ENCODE measurements around the gene PALLD.

Gene PALLD

GRCh38 chr4:168501407-168501806 is 4.6 kb downstream of the PALLD start:
- no peaks in the 10 kb centered on the region for H3K9me3 ChIP-seq (ENCODE audit: control insufficient read depth, insufficient read depth, low read depth, low read length)
- ChIA-PET CTCF (no interaction called here), POLR2A (no interaction called here)
- H3K27ac ChIP-seq (ENCODE audit: extremely low read depth, low read depth, low read length): no peak overlapping the region
- no peak for TF ChIP-seq ZNF530 (tag by site-specific recombination; IDR thresholded peaks at IDR 0.05; ENCODE audit: low read depth)
- TF ChIP-seq MEIS1 (CRISPR knock-in tag; IDR thresholded peaks at IDR 0.05; ENCODE audit: borderline replicate concordance): no peak
- TF ChIP-seq TCF7L2 (IDR thresholded peaks at IDR 0.05; ENCODE audit: borderline replicate concordance, low read depth, low read length): no peak
- TF ChIP-seq ZNF211 (tag by site-specific recombination; IDR thresholded peaks at IDR 0.05; ENCODE audit: low read depth): no peak
- TF ChIP-seq ZNF654 (tag by site-specific recombination; IDR thresholded peaks at IDR 0.05; ENCODE audit: low read depth): no peak
- no peaks in the 10 kb centered on the region for H3K36me3 ChIP-seq (ENCODE audit: control insufficient read depth in 2 of 2, insufficient read depth in 1 of 2, low read length in 2 of 2)
- H3K4me1 ChIP-seq (ENCODE audit: control insufficient read depth, insufficient read depth, low read length): peaks cover 3% of the 10 kb centered on the region; the same call in 1 of the 2 replicates
- H3K4me3 ChIP-seq (ENCODE audit: low read depth, low read length): no peak overlapping the region

GRCh38 chr4:168502861-168503260 is 6.0 kb downstream of the PALLD start:
- ChIA-PET POLR2A (no interaction called here), CTCF (no interaction called here)
- Histone ChIP-seq H3K27ac (ENCODE audit: extremely low read depth, low read depth, low read length) (no peak overlapping the region), H3K4me1 (ENCODE audit: control insufficient read depth, insufficient read depth, low read length) (peaks cover 3% of the 10 kb centered on the region; the same call in 1 of the 2 replicates), H3K4me3 (ENCODE audit: low read depth, low read length) (no peak overlapping the region), H3K36me3 (ENCODE audit: control insufficient read depth in 2 of 2, insufficient read depth in 1 of 2, low read length in 2 of 2) (no peaks in the 10 kb centered on the region), H3K9me3 (ENCODE audit: control insufficient read depth, insufficient read depth, low read depth, low read length) (no peaks in the 10 kb centered on the region)
- TF ChIP-seq SCRT1 (tag by site-specific recombination; IDR thresholded peaks at IDR 0.05; ENCODE audit: borderline replicate concordance): no peak
- no peak for TF ChIP-seq ZNF426 (tag by site-specific recombination; IDR thresholded peaks at IDR 0.05)
- no peak for TF ChIP-seq ZNF223 (tag by site-specific recombination; IDR thresholded peaks at IDR 0.05)
- no peak for TF ChIP-seq ZNF433 (tag by site-specific recombination; IDR thresholded peaks at IDR 0.05; ENCODE audit: low read depth)
- TF ChIP-seq PATZ1 (tag by site-specific recombination; IDR thresholded peaks at IDR 0.05): no peak
- TF ChIP-seq ZNF174 (tag by site-specific recombination; IDR thresholded peaks at IDR 0.05): no peak
- TF ChIP-seq ZNF239 (tag by site-specific recombination; IDR thresholded peaks at IDR 0.05): no peak
- no peak for TF ChIP-seq ZNF366 (tag by site-specific recombination; conservative IDR thresholded peaks at IDR 0.05)
- no peak for TF ChIP-seq ZNF266 (tag by site-specific recombination; IDR thresholded peaks at IDR 0.05; ENCODE audit: low read depth)
- no peak for TF ChIP-seq ZNF2 (tag by site-specific recombination; IDR thresholded peaks at IDR 0.05)
- no peak for TF ChIP-seq ZNF16 (tag by site-specific recombination; IDR thresholded peaks at IDR 0.05; ENCODE audit: low read depth)
- TF ChIP-seq ZNF843 (tag by site-specific recombination; IDR thresholded peaks at IDR 0.05): no peak

GRCh38 chr4:168503652-168504362 is 7.0 kb downstream of the PALLD start:
- ChIA-PET CTCF (interaction anchor here (1.0 kb wide), 1 partner anchor 25 kb away, joined by 4 read pairs; no protein-coding TSS in a partner anchor), POLR2A (no interaction called here)
- Histone ChIP-seq H3K27ac (ENCODE audit: extremely low read depth, low read depth, low read length) (no peak overlapping the region), H3K36me3 (ENCODE audit: control insufficient read depth in 2 of 2, insufficient read depth in 1 of 2, low read length in 2 of 2) (no peaks in the 10 kb centered on the region), H3K4me3 (ENCODE audit: low read depth, low read length) (no peak overlapping the region), H3K4me1 (ENCODE audit: control insufficient read depth, insufficient read depth, low read length) (no peaks in the 10 kb centered on the region), H3K9me3 (ENCODE audit: control insufficient read depth, insufficient read depth, low read depth, low read length) (no peaks in the 10 kb centered on the region)
- TF ChIP-seq ZNF404 (tag by site-specific recombination; IDR thresholded peaks at IDR 0.05) (no peak), ZNF560 (tag by site-specific recombination; IDR thresholded peaks at IDR 0.05; ENCODE audit: borderline replicate concordance) (no peak), ZNF214 (tag by site-specific recombination; IDR thresholded peaks at IDR 0.05; ENCODE audit: borderline replicate concordance) (no peak), CTCF (tag by site-specific recombination; IDR thresholded peaks at IDR 0.05) (no peak), ZNF202 (tag by site-specific recombination; IDR thresholded peaks at IDR 0.05; ENCODE audit: borderline replicate concordance) (no peak), ZNF561 (tag by site-specific recombination; IDR thresholded peaks at IDR 0.05; ENCODE audit: borderline replicate concordance) (no peak), ZNF548 (tag by site-specific recombination; IDR thresholded peaks at IDR 0.05) (no peak), MEIS1 (CRISPR knock-in tag; IDR thresholded peaks at IDR 0.05; ENCODE audit: borderline replicate concordance) (no peak), ZNF664 (tag by site-specific recombination; IDR thresholded peaks at IDR 0.05) (no peak), ZNF274 (IDR thresholded peaks at IDR 0.05; ENCODE audit: low read length) (no peak), ZNF274 (tag by site-specific recombination; IDR thresholded peaks at IDR 0.05; ENCODE audit: borderline replicate concordance) (no peak), MYNN (tag by site-specific recombination; IDR thresholded peaks at IDR 0.05; ENCODE audit: borderline replicate concordance) (no peak)

All from HEK293 (cell line).